Left ventricle myocardium superior (tissue), 1 donor: ENCODE data around the gene FBXO46. TPM values are rescaled to one million over a fixed set of nuclear protein-coding genes. Genes with fewer than 3 reads are reported as not detected.

Source experiments
- ATAC-seq: fragments of 200-7000 bp; cut with Tn5 transposase; one replicate; pipeline ENCODE4 v1.9.1; 2020; ENCODE audit warnings: mild to moderate bottlenecking, moderate library complexity
- DNase-seq: peaks from one replicate; pipeline ENCODE4 v3.0.0-alpha.2; 2020
- intact Hi-C: fragments of 100-400 bp; cut with micrococcal nuclease; formaldehyde crosslinking; loops from one replicate; pipeline ENCODE4 v1.11.0; 2022
- long read RNA-seq: library from polyadenylated mRNA; unstranded; transcript quantifications from one replicate; pipeline ENCODE4 v2.0.0, GENCODE V29; 2021
- total RNA-seq: library from RNA; stranded (reverse); fragmentation: NEBNext Ultra II Directional; extraction: Animal tissue kit (Norgen Biotek cat#: 25700); gene quantifications from one replicate; pipeline ENCODE4 v1.2.1, GENCODE V29; 2021
- donor health status: DM: no; HTN: yes; CAD: no; lungs with severe emphysema.

The FBXO46 gene, protein sequence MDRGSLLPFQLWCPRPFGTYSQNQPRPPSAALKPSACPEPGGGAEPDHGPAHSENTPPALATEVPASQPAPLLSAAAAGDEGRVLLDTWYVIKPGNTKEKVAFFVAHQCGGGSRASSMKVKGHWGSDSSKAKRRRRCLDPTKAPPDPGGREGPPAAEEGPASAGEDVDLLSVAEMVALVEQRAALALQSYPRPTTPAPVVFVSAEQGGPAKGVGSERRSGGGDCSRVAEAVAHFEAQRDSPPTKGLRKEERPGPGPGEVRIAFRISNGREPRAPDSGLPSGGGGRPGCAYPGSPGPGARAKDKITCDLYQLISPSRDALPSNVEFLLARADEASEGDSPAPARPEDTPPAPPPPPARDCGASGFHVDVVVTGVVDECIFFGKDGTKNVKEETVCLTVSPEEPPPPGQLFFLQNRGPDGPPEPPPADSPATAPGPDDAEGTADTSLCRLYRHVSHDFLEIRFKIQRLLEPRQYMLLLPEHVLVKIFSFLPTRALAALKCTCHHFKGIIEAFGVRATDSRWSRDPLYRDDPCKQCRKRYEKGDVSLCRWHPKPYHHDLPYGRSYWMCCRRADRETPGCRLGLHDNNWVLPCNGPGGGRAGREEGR
- total RNA-seq: 15.4 TPM
- long read RNA-seq, partial matches to known transcripts: 0 of 9 reads
- long read RNA-seq, other reads (novel, unspliced or antisense): 9 of 9 reads

- intact Hi-C loops: no loop called here
- DNase-seq (peak; percentile 95), ATAC-seq (peak; percentile 98)
Measured at GRCh38 chr19:45730368-45731288, at the start of gene FBXO46. TSS of gene FBXO46 (minus strand) at chr19:45730896. CDS start at chr19:45713495, 17,401 bp downstream.

DNA sequence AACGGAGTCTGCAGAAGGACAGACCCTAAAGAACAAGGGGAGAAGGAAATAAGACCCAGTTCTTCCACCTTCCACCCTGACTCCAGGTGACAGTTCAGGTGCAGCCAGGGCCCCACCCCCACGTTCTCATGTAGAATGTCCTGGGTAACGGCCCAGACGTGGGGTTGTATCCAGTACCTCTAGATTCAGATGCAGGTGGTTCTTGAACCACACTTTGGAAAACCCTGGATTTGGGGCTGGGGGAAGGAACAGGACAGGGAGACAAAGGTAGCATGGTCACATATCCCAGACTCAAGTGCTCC lies 49.4 kb upstream of the FBXO46 start:
- intact Hi-C loops: no loop called here
- ATAC-seq: no peak
- no peak for DNase-seq

- ATAC-seq: peak; percentile 37
- peak; percentile 85 for DNase-seq
- intact Hi-C loops: no loop called here
Measured at GRCh38 chr19:45779231-45780145, 48.8 kb upstream of the FBXO46 start.

DNA sequence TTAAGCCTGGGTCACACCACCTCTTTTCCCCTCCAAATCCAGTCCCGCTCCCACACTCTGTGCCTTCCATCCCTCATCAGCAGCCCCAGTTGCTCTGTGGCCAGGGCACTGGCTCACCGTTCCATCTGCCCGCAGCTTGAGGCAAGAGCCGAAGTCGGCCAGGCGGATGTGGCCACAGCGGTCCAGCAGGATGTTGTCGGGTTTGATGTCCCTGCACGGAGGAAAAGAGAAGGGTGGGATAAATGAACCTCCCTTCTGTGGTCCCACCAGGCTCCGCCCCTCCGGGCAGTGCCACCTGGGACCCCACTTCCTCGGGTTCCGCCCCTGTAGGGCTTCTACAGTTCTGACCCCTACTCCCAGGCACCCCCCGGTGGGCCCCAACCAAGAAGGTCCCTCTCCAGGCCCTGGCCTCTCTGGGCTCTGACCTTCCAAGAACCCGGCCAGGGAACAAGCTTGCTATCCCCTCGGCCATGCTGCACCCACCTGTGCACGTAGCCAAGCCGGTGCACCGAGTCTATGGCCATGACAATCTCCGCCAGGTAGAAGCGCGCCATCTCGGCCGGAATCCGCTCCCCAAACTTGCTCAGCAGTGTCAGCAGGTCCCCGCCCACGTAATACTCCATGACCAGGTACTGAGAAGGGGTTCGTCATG lies 47.4 kb upstream of the FBXO46 start:
- DNase-seq: no peak
- intact Hi-C loops: no loop called here
- no peak for ATAC-seq

DNA sequence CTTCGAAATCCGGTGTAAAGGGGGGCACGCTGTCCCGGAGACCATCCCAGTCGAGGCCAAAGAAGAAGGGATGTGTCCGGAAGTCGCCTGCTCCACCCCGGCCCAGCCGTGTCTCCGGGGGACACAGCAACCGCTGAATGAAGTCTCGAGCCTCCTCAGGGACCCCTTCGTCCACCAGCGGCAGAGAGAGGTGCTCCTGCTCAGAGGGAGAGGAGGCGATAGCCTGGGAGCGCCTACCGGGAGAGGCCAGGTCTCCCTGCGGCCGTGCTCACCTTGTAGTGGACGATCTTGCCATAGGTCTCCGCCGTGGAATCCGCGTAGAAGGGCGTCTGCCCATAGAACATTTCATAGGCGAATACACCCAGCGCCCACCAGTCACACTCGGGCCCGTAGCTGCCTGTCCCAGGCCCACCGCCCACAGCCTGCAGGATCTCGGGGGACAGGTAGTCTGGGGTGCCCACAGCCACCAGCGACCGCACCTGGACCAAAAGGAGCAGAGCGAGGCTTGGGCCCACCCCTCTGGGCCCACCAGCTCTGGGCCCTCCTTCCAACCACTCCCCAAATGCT lies 46.8 kb upstream of the FBXO46 start:
- ATAC-seq (no peak), DNase-seq (no peak)
- intact Hi-C loops: no loop called here

GRCh38 chr19:45774765-45775164 lies 44.1 kb upstream of the FBXO46 start:
- DNase-seq: no peak

DNA sequence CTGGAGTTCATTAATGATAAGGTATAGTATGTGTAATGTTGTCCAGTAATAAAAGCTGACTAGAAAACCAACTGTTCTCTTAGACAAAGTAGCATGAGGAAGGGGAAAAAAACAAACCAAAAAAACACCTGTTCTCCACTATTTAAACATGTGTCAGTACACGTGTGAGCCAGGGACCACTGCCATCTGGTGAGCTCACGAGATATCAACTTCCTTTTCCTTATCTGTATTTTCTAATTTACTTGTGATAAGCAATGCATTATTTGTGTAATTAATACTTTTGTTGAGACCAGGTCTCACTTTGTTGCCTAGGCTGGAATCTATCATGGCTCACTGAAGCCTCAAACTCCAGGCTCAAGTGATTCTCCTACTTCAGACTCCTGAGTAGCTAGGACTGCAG lies 42.7 kb upstream of the FBXO46 start:
- ATAC-seq (no peak), DNase-seq (no peak)
- intact Hi-C loops: no loop called here

More at GRCh38 chr19:45774765-45775164, 44.1 kb upstream of the FBXO46 start:
- ATAC-seq: no peak
- intact Hi-C loops: no loop called here

GRCh38 chr19:45772912-45773311 lies 42.2 kb upstream of the FBXO46 start:
- ATAC-seq (no peak), DNase-seq (no peak)
- intact Hi-C loops: no loop called here

DNA sequence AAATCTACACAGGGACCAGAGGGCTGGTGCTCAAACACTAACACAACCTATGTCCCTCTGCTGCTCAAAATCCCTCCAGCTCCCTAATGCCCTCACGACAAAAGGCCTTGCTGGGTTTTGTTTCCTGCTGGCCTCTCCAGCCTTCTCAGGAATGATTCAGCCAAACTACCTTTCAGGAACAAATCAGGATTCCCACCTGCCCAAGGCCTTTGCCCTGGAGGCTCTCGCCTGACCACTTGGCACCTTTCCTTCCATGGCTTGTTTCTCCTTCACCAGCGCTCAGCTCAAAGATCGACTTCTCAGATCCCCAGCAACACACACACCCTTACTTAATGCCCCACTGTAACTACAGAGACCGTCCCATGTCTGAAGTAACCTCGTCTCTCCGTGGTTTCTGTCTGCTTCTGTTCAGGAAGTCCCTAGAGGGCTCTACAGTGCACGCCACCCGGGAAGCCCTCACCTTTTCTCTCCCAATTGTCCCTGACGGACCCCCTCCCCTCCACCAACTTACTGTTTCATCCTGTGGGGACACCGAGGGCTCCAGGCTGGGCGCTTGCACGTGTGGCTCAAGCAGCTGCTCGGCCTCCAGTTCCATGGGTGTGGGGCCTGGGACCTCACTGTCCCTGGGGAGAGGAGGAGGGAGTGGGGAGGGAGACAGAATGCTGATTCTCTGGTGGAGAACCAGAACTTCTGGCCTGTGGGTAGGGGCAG lies 41.6 kb upstream of the FBXO46 start:
- intact Hi-C loops: no loop called here
- no peak for ATAC-seq
- no peak for DNase-seq

DNA sequence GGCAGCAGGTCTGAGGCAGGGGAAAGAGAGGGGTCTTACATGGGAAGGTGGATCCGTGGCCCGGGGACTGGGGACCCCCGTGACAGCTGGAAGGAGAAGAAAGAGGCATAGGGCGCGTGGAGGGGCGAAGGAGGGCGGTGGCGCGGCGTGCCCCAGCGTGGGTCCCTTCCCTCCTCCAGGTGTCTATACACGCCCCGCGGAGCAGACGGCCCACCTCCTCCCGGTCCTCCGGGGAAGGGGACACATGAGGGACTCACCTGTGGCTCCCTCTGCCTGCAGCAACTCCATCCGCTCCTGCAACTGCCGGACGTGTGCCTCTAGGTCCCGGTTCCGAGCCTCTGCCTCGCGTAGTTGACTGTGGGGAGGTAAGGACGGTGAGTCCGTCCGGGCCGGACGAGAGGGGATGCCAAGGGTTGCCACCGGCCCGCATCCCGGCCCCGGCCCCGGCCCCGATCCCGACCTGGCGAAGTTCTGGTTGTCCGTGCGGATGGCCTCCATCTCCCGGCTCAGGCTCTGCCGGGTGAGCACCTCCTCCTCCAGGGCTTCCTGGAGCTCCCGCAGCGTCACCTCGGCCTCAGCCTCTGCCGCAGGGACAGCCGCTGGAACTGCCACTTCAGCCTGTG lies 40.7 kb upstream of the FBXO46 start:
- no peak for ATAC-seq
- peak; percentile 54 for DNase-seq
- intact Hi-C loops: no loop called here

DNA sequence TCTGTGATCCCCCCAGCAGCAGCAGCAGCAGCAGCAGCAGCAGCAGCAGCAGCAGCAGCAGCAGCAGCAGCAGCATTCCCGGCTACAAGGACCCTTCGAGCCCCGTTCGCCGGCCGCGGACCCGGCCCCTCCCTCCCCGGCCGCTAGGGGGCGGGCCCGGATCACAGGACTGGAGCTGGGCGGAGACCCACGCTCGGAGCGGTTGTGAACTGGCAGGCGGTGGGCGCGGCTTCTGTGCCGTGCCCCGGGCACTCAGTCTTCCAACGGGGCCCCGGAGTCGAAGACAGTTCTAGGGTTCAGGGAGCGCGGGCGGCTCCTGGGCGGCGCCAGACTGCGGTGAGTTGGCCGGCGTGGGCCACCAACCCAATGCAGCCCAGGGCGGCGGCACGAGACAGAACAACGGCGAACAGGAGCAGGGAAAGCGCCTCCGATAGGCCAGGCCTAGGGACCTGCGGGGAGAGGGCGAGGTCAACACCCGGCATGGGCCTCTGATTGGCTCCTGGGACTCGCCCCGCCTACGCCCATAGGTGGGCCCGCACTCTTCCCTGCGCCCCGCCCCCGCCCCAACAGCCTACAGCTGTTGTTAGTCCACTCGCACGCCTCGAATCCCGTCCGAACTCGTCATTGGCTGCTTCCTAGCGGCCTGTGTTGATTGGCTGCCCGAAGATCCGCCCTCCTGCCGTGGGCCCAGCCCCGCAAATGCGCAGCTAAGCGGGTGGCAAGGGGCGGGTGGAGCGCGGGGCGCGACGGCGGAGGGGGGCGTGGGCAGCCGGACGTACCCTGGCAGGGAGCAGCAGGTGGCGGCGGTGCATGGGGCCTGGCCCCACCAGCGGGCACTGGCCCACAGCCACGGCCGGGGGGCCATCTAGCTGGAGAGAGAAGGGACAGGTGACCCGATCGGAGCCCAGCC lies 39.8 kb upstream of the FBXO46 start:
- DNase-seq (peak; percentile 98), ATAC-seq (peak; percentile 76)
- intact Hi-C loops: no loop called here

- DNase-seq (peak; percentile 63), ATAC-seq (peak; percentile 0)
- intact Hi-C loops: no loop called here
Measured at GRCh38 chr19:45769821-45770191, 39.1 kb upstream of the FBXO46 start.

- intact Hi-C loops: no loop called here
- peak; percentile 63 for ATAC-seq
- DNase-seq: peak; percentile 99
Measured at GRCh38 chr19:45768984-45769782, 38.5 kb upstream of the FBXO46 start, which contains the start of gene SIX5. TSS of gene SIX5 (minus strand) at chr19:45769252. CDS start at chr19:45768844, 408 bp downstream.

GRCh38 chr19:45768655-45768983 lies 37.9 kb upstream of the FBXO46 start:
- intact Hi-C loops: no loop called here
- ATAC-seq (no peak), DNase-seq (peak; percentile 73)
